GM18867 (cell line): Measurements from ENCODE around the gene CTNNA3.

Experiments
- ATAC-seq: cut with Tn5 transposase; IDR thresholded peaks from one replicate; pipeline ENCODE4 v1.9.1; 2021; ENCODE audit warnings: mild to moderate bottlenecking, moderate library complexity; ENCODE audit not compliant: unreplicated experiment

The CTNNA3 gene

GRCh38 chr10:67151471-67151870 lies 544.5 kb downstream of the CTNNA3 start:
- no peak for ATAC-seq

- no peak for ATAC-seq
Observed at GRCh38 chr10:67144530-67144929, 551.5 kb downstream of the CTNNA3 start.

GRCh38 chr10:67141300-67141699 lies 554.7 kb downstream of the CTNNA3 start:
- ATAC-seq: no peak

- ATAC-seq: no peak
Observed at GRCh38 chr10:67140641-67141040, 555.4 kb downstream of the CTNNA3 start.

- ATAC-seq: no peak
Observed at GRCh38 chr10:67127441-67127840, 568.6 kb downstream of the CTNNA3 start.

GRCh38 chr10:67119651-67120050 lies 576.3 kb downstream of the CTNNA3 start:
- ATAC-seq: no peak

- no peak for ATAC-seq
Observed at GRCh38 chr10:67115972-67116371, 580.0 kb downstream of the CTNNA3 start.

- no peak for ATAC-seq
Observed at GRCh38 chr10:67114945-67115344, 581.0 kb downstream of the CTNNA3 start.

- ATAC-seq: no peak
Observed at GRCh38 chr10:67112765-67113164, 583.2 kb downstream of the CTNNA3 start.

- no peak for ATAC-seq
Observed at GRCh38 chr10:67110286-67110685, 585.7 kb downstream of the CTNNA3 start.

GRCh38 chr10:67107670-67108069 lies 588.3 kb downstream of the CTNNA3 start:
- no peak for ATAC-seq

GRCh38 chr10:67100951-67101350 lies 595.0 kb downstream of the CTNNA3 start:
- ATAC-seq: no peak

- ATAC-seq: no peak
Observed at GRCh38 chr10:67098461-67098860, 597.5 kb downstream of the CTNNA3 start.

GRCh38 chr10:67095531-67095930 lies 600.5 kb downstream of the CTNNA3 start:
- no peak for ATAC-seq

GRCh38 chr10:67088036-67088435 lies 608.0 kb downstream of the CTNNA3 start:
- ATAC-seq: no peak

GRCh38 chr10:67087135-67087425 lies 608.9 kb downstream of the CTNNA3 start:
- no peak for ATAC-seq

GRCh38 chr10:67086327-67087134 lies 609.5 kb downstream of the CTNNA3 start:
- ATAC-seq: no peak

- ATAC-seq: no peak
Observed at GRCh38 chr10:67079126-67079525, 616.9 kb downstream of the CTNNA3 start.

GRCh38 chr10:67077376-67077775 lies 618.6 kb downstream of the CTNNA3 start:
- ATAC-seq: no peak

GRCh38 chr10:67076144-67076543 lies 619.9 kb downstream of the CTNNA3 start:
- no peak for ATAC-seq

GRCh38 chr10:67075491-67075971 lies 620.5 kb downstream of the CTNNA3 start:
- no peak for ATAC-seq

GRCh38 chr10:67072654-67073053 lies 623.3 kb downstream of the CTNNA3 start:
- ATAC-seq: no peak

GRCh38 chr10:67050415-67050814 lies 645.6 kb downstream of the CTNNA3 start:
- ATAC-seq: no peak
